ENCODE results near the gene ZDHHC4.

ZDHHC4 gene

DNA sequence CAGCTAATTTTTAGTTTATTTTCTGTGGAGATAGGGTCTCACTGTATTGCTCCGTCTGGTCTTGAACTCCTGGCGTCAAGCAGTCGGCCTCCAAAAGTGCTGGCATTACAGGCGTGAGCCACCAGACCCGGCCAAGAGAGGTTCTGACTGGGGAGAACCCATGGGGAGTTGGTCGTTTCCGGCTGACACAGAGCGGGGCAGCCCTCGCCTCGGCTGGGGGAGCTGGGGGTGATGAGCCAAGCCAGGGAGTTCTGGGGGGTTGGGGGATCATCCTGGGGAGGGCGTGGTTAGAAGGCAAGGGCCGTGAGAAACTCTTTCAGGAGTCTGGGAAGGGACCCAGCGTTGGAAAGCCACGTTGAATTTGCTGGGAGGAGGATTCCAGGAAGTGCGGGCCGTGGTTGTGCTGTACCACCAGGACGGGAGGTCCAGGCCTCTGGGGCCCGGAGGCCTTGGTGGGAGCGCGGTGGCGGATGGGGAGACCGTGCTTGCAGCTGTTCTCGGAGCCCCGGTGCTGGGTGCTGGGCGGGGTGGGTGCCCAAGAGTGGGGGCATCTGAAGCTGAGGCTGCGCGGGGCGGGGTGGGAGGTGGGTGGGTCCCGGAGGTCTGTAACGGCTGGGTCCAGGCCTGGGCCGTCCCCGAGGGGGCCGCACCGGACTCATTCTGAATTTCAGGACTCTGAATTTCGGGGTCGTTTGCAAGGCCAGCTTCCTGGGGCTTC lies 29.8 kb downstream of the ZDHHC4 start:
- DNase-seq (ENCODE audit: low read depth in 3 of 3), result no peak

GRCh38 chr7:6607651-6608051 lies 30.4 kb downstream of the ZDHHC4 start:
- DNase-seq (ENCODE audit: low read depth in 3 of 3), result no peak

DNA sequence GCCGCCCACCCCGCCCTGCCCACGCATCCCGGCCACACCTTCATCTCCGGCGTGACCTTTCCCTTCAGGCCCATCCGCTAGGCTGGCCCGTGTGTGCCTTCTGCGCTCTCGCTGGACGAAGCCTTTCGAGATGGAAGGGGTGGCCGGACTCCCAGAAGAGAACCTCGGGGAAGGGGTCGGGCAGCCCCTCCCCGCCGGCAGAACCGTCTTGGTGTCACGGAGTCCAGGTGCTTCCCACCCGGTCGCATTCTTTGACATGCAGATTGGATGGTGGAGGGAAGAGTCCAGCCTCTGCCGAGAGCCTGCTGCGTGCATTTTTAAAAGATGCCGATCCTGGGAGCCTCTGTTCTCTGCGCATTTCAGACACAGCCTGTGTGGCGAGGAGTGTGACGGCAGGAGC lies 30.8 kb downstream of the ZDHHC4 start:
- no peak for DNase-seq (ENCODE audit: low read depth in 3 of 3)

GRCh38 chr7:6608794-6609193 lies 31.5 kb downstream of the ZDHHC4 start:
- DNase-seq (ENCODE audit: low read depth in 3 of 3), result no peak

DNA sequence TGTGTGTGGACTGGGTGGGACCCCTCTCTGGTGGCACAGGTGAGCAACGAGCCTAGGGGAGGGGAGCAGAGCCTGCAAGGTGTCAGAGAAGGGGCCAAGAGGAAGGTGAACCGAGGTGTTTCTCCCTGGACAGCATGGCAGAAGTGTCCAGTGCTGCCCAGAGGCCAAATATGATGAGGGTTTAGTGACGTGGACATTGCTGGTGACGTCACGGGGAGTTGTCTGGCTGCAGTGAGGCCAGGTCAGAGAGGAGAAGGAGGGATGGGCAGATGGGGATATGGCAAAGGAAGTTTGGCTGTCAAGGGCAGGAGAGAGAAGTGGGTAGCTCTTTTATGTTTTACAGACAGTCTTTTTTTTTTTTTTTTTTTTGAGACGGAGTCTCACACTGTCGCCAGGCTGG lies 35.6 kb downstream of the ZDHHC4 start:
- DNase-seq (ENCODE audit: low read depth in 3 of 3), result no peak

DNA sequence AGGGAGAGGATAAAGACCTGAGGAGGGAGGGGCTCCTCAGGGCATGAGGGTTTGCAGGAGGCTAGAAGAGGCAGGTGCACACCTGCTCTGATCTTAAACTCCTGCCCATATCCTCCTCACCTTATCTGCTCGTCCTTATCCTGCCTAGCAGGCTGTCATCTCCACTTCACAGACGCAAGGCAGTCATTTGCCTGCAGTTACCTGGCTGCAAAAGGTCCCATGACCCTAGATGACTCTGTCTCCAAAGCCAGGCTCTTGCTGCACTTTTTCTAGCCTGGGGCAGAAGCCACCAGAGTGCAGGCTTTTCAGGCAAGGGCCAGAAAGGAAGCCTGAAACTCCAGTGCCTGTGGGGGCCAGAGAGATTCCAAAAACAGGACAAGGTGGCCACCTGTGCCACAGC lies 36.5 kb downstream of the ZDHHC4 start:
- no peak for DNase-seq (ENCODE audit: low read depth in 3 of 3)

- DNase-seq (ENCODE audit: low read depth in 3 of 3), result no peak
These were observed 37.9 kb downstream of the ZDHHC4 start, which contains the start of gene ZNF853 for GRCh38 chr7:6614953-6615722. Gene ZNF853 (plus strand): TSS chr7:6615610. CDS start chr7:6616175, 565 bp downstream.

- DNase-seq (ENCODE audit: low read depth in 3 of 3), result no peak
These were observed 38.7 kb downstream of the ZDHHC4 start for GRCh38 chr7:6615723-6616555.

DNA sequence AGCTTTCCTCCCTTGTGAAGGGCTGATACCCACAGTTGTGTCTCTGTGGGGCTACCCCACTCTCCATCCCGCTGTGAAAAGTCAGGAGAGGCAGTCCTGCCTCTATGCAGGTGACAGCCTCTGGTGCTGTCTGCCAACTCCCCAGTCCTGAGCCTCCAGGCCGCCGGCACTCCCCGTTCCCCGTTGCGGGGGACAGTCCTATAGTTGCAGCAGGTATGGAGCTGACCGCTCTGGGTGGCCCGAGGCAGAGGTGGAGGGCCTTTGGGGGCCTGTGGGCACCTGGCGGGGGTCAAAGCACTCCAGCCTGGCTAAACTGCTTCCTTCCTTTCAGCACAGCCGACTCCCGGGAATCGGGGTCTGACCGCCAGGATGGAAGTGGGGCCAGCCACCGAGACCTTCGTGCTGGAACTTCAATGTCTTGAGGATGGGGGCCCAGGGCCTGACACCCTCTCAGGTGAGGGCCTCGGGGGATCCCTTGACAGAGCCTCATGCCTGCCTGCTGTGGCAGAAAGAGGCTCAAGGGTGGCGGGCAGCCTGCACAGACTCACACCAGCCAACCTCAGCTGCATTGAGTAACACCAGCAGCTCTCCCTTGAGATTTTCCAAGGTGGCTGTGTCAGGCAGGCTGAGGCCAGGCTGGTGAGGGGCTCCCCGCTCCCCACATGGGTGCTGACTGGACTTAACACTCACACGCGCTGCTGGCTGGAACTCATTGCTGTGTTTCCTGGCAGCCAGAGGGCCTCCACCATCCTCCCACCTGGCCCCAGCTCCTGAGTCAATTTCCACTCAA lies 39.8 kb downstream of the ZDHHC4 start:
- no peak for DNase-seq (ENCODE audit: low read depth in 3 of 3)

DNA sequence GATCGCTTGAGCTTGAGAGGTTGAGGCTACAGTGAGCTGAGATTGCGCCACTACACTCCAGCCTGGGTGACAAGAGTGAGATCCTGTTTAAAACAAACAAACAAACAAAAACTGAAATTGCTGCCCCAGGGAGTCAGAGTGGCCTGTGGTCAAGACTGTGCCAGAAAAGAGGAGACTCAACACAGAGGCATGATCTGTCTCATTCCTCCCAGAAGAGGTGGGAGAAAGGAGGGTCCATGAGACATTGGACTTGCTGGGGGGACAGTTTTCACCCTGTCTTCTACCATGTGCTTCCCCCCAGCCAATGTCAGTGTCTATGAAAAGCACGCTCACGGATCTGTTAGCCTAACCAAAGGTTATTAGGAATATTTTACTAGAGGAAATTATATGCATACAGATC lies 41.4 kb downstream of the ZDHHC4 start:
- DNase-seq (ENCODE audit: low read depth in 3 of 3), result no peak

GRCh38 chr7:6619961-6620360 lies 42.7 kb downstream of the ZDHHC4 start:
- no peak for DNase-seq (ENCODE audit: low read depth in 3 of 3)

- no peak for DNase-seq (ENCODE audit: low read depth in 3 of 3)
These were observed 44.2 kb downstream of the ZDHHC4 start for GRCh38 chr7:6621195-6622133.

DNA sequence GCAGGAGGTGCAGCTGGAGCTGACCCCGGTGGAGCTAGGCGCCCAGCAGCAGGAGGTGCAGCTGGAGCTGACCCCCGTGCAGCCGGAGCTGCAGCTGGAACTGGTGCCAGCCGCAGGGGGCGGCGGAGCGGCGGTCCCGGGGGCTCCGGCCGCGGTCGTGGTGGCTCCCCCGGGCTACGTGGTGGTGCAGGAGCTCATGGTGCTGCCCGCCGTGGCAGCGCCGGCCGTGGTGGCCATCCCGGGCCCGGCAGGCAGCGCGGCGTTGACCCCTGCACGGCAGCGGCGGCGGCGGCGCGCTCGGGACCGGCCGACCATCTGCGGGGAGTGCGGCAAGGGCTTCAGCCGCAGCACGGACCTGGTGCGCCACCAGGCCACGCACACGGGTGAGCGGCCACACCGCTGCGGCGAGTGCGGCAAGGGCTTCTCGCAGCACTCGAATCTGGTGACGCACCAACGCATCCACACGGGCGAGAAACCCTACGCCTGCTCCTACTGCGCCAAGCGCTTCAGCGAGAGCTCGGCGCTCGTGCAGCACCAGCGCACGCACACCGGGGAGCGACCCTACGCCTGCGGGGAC lies 45.0 kb downstream of the ZDHHC4 start:
- DNase-seq (ENCODE audit: low read depth in 3 of 3), result no peak

DNA sequence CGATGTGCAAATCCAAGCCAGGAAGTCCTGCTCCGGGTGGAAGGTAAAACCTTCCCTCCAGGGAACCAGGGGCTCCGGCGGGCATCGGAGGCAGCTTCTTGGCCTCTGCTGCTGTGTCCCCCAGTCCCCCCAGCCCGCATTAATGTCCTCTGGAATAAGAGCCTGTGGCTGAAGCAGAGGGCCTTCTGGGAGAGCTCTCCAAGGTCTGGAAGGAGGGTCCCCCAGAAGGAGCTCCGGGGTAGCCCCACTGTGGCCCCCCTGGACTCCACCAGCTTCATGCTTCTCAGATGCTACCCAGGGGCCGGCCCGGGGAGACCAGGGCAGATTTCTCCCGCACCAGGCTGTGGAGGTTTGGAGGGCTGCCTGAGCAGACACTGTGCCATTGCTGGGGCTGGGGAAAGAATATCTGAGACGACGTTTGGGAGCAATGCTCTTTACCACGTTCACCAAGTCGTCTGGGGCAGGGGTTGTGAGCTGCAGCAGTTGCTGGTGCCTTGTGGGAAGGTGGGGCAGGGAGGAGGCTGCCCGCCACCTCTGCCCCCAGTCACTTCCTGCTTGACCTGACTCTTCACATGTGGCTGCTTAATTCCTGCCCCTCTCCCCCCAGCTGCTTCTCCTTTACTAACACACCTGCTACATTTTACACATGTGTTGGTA lies 46.5 kb downstream of the ZDHHC4 start:
- no peak for DNase-seq (ENCODE audit: low read depth in 3 of 3)

GRCh38 chr7:6624246-6624611 lies 47.0 kb downstream of the ZDHHC4 start:
- no peak for DNase-seq (ENCODE audit: low read depth in 3 of 3)

DNA sequence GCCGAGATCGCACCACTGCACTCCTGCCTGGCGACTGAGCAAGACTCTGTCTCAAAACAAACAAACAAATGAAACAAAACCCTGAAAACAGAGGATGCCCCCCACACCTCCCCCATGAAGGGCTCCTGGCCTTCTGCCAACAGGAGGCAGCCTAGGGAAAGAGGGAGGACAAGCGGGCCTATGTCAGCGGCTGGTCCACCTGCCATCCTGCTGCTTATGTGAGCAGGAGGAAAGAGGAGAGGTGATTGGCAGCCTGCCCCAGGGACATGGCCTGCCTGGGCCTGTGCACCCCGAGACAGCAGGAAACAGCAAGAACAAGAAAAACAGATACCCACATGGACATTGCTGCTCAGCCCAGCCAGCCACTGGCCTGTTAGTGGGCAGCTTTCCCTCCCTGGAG lies 50.8 kb downstream of the ZDHHC4 start:
- DNase-seq (ENCODE audit: low read depth in 3 of 3), result no peak

DNA sequence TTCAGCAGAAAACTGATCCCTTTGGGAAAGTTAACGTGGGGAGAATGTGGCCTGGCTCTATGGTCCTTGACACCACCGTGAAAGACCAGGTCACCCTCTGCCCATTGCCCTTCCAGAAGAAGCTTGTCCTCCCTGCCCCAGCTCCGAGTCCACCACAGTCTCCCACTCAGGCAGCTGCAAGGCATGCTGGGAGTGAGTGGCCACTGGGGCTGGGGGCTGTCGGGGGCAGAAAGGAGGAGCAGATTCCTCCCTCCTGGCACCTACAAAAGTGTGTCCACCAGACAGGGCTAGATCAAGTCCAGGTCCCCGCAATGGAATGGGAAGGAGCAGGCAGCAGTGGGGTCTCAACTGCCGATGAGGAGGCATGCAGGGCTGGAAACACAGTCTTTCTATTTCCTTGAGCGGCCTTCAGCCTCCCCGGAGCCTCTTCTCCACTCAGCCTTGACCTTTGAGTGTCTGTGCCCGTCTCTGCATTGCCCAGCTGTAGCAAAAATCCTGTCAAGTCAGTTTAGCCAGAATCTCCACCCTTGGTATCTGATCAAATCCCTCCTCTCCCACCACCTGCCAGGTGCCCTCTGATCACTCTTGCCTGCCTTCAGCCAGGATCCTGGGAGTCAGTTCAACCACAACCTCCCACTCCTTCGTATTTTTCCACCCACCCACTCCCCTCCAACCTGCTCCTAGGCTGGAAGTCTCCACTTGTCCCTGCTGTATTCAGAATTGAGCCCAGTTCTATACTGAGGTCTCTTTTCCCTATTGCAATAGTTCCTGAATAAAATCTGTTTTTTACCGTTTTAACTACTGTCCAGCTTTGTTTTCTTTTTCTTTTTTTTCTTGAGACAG lies 53.0 kb downstream of the ZDHHC4 start:
- no peak for DNase-seq (ENCODE audit: low read depth in 3 of 3)

- DNase-seq (ENCODE audit: low read depth in 3 of 3), result no peak
These were observed 54.4 kb downstream of the ZDHHC4 start for GRCh38 chr7:6631605-6632004.

- no peak for DNase-seq (ENCODE audit: low read depth in 3 of 3)
These were observed 56.8 kb downstream of the ZDHHC4 start for GRCh38 chr7:6634021-6634420.
